Right renal pelvis (tissue), 4 donors: Measurements from ENCODE around the gene LRIT1. TPM values are rescaled to one million over a fixed set of nuclear protein-coding genes. Genes with fewer than 3 reads are reported as not detected.
A peak's percentile ranks its signal among the peaks of the same experiment; 100 is the strongest.
"Not testable (repeated sequence)": the region's sequence is repeated elsewhere in the genome, so short reads cannot be mapped to it uniquely, and the experiment has no call there.

Source experiments
- DNase-seq, 4 donors: peaks; one replicate each; pipeline ENCODE4 v3.0.0-alpha.2; 2013; ENCODE audit warnings: low read depth in 4 of 4, low spot score in 3 of 4, missing footprints in 1 of 4
- polyA plus RNA-seq, 4 donors: library from polyadenylated mRNA; unstranded; fragments of 120-200 nt; gene quantifications; one replicate each; pipeline ENCODE4 v1.2.1, GENCODE V29; 2013; ENCODE audit not compliant: insufficient read length in 4 of 4

Gene LRIT1
- polyA plus RNA-seq: not detected

GRCh38 chr10:84241185-84241790, at the start of gene LRIT1:
Gene LRIT1, minus strand, starts transcription at chr10:84241546. Its CDS starts 107 bp downstream, at chr10:84241439.
- DNase-seq: no peak

GRCh38 chr10:84290235-84290634, 48.9 kb upstream of the LRIT1 start:
- no peak for DNase-seq

- DNase-seq: no peak
Observed at GRCh38 chr10:84289521-84290200, 48.3 kb upstream of the LRIT1 start.

GRCh38 chr10:84288151-84288550, 46.8 kb upstream of the LRIT1 start:
- DNase-seq: no peak

- DNase-seq: no peak
Observed at GRCh38 chr10:84286695-84287094, 45.3 kb upstream of the LRIT1 start.

- not testable (repeated sequence) for DNase-seq
Observed at GRCh38 chr10:84279876-84280475, 38.6 kb upstream of the LRIT1 start.

- DNase-seq: no peak
Observed at GRCh38 chr10:84270708-84271107, 29.4 kb upstream of the LRIT1 start.

GRCh38 chr10:84269773-84270172, 28.4 kb upstream of the LRIT1 start:
- no peak for DNase-seq

GRCh38 chr10:84269162-84269561, 27.8 kb upstream of the LRIT1 start:
- DNase-seq: no peak

GRCh38 chr10:84267503-84268126, 26.3 kb upstream of the LRIT1 start:
- DNase-seq: no peak

GRCh38 chr10:84265418-84265817, 24.1 kb upstream of the LRIT1 start:
- no peak for DNase-seq

GRCh38 chr10:84264611-84265141, 23.3 kb upstream of the LRIT1 start:
- DNase-seq: peak in 3 of 4 donors; percentile 20 to 34 (median 23)

- DNase-seq: no peak
Observed at GRCh38 chr10:84263716-84264115, 22.4 kb upstream of the LRIT1 start.

GRCh38 chr10:84262190-84262956, 21.0 kb upstream of the LRIT1 start:
- no peak for DNase-seq

GRCh38 chr10:84261236-84261915, 20.0 kb upstream of the LRIT1 start:
- no peak for DNase-seq

GRCh38 chr10:84258034-84258695, 16.8 kb upstream of the LRIT1 start:
- no peak for DNase-seq

- no peak for DNase-seq
Observed at GRCh38 chr10:84257343-84258020, 16.1 kb upstream of the LRIT1 start.

GRCh38 chr10:84256510-84257342, 15.4 kb upstream of the LRIT1 start:
- DNase-seq: peak in 3 of 4 donors; percentile 5 to 11 (median 6)
